ENCODE results near the gene KAT7.

The KAT7 gene

GRCh38 chr17:49836111-49837030 is 47.9 kb downstream of the KAT7 start:
- ATAC-seq (no peak), DNase-seq (ENCODE audit: low spot score in 2 of 2) (no peak)
- H3K9me3 Mint-ChIP-seq = no peaks in the 10 kb centered on the region
- peaks cover 6% of the 10 kb centered on the region for H3K4me1 Mint-ChIP-seq
- H3K36me3 Mint-ChIP-seq = peaks cover 45% of the 10 kb centered on the region
- no peak overlapping the region for H3K4me3 Mint-ChIP-seq
- H3K27ac Mint-ChIP-seq = peak overlapping the region; percentile 83

- Mint-ChIP-seq H3K4me1 (peaks cover 6% of the 10 kb centered on the region), H3K27ac (peak overlapping the region; percentile 29), H3K4me3 (no peak overlapping the region), H3K9me3 (no peaks in the 10 kb centered on the region), H3K36me3 (peaks cover 26% of the 10 kb centered on the region)
- DNase-seq (ENCODE audit: low spot score in 2 of 2) (no peak), ATAC-seq (no peak)
Measured at GRCh38 chr17:49839455-49839854, 51.0 kb downstream of the KAT7 start.

- ATAC-seq (no peak), DNase-seq (ENCODE audit: low spot score in 2 of 2) (no peak)
- Mint-ChIP-seq H3K27ac (no peak overlapping the region), H3K36me3 (peaks cover 15% of the 10 kb centered on the region), H3K9me3 (no peaks in the 10 kb centered on the region), H3K4me1 (peaks cover 6% of the 10 kb centered on the region), H3K4me3 (no peak overlapping the region)
Measured at GRCh38 chr17:49841548-49841947, 53.1 kb downstream of the KAT7 start.

GRCh38 chr17:49842371-49842770 is 53.9 kb downstream of the KAT7 start:
- H3K4me3 Mint-ChIP-seq = no peak overlapping the region

GRCh38 chr17:49842846-49843245 is 54.4 kb downstream of the KAT7 start:
- H3K4me3 Mint-ChIP-seq = no peak overlapping the region
- ATAC-seq (no peak), DNase-seq (ENCODE audit: low spot score in 2 of 2) (no peak)
- H3K9me3 Mint-ChIP-seq = no peaks in the 10 kb centered on the region
- no peak overlapping the region for H3K27ac Mint-ChIP-seq
- peaks cover 6% of the 10 kb centered on the region for H3K4me1 Mint-ChIP-seq
- H3K36me3 Mint-ChIP-seq = peaks cover 15% of the 10 kb centered on the region

More at GRCh38 chr17:49842371-49842770, 53.9 kb downstream of the KAT7 start:
- Mint-ChIP-seq H3K4me1 (peaks cover 6% of the 10 kb centered on the region), H3K36me3 (peaks cover 15% of the 10 kb centered on the region), H3K9me3 (no peaks in the 10 kb centered on the region), H3K27ac (no peak overlapping the region)
- ATAC-seq = no peak
- no peak for DNase-seq (ENCODE audit: low spot score in 2 of 2)

DNA sequence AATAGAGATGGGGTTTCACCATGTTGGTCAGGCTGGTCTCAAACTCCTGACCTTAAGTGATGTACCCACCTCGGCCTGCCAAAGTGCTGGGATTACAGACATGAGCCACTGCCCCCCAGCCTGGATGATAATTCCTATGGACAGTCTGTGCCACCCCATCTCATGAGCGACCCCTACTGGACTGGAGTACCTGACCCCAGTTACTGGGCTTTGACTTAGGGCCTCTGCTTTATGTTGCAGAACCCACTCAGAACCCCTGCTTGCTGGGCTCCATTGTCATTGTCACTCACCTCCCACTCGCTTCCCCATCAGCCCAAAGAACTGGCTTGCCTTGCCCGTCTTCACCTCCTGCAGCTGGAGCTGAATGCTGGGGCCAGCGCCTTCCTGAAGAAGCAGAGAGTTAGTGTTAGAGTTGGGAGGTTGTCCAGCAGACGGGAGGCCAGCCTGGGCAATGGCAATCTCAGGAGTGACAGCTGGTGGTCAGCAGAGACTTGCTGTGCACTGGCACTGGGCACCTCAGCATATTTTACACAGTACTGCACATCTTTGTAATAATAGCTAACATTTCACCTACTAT is 55.4 kb downstream of the KAT7 start:
- DNase-seq (ENCODE audit: low spot score in 2 of 2) (no peak), ATAC-seq (no peak)
- peaks cover 15% of the 10 kb centered on the region for H3K36me3 Mint-ChIP-seq
- H3K9me3 Mint-ChIP-seq = no peaks in the 10 kb centered on the region
- H3K4me3 Mint-ChIP-seq = no peak overlapping the region
- peak overlapping the region; percentile 8 for H3K27ac Mint-ChIP-seq
- H3K4me1 Mint-ChIP-seq = peaks cover 4% of the 10 kb centered on the region

DNA sequence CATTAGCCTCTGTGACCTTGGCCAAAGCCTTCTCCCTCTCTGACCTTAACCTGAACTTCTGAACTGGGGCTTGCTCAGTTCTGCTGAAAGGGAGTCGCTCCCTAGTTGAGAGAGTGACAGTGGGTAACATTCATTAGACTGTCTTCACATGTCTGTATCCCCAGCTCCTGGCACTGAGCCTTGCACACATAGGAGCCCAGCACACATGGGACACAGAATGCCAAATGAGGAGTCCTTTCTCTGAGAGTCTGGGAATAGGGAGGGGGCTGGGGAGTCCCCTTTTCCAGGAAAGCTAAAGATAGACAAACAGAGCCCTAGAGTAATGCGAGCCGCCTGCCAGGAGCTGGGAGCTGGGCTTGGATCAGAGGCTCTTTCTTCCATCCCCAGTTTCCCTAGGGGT is 56.8 kb downstream of the KAT7 start:
- H3K4me3 Mint-ChIP-seq = no peak overlapping the region
- H3K27ac Mint-ChIP-seq = peak overlapping the region; percentile 67
- no peak for DNase-seq (ENCODE audit: low spot score in 2 of 2)

GRCh38 chr17:49846938-49847712 is 58.6 kb downstream of the KAT7 start:
- ATAC-seq = no peak
- H3K27ac Mint-ChIP-seq = no peak overlapping the region
- H3K4me3 Mint-ChIP-seq = no peak overlapping the region
- DNase-seq (ENCODE audit: low spot score in 2 of 2) = no peak
- peaks cover 15% of the 10 kb centered on the region for H3K4me1 Mint-ChIP-seq
- H3K36me3 Mint-ChIP-seq = peaks cover 6% of the 10 kb centered on the region
- H3K9me3 Mint-ChIP-seq = no peaks in the 10 kb centered on the region

More for the DNA sequence above, 56.8 kb downstream of the KAT7 start:
- Mint-ChIP-seq H3K9me3 (no peaks in the 10 kb centered on the region), H3K36me3 (peaks cover 15% of the 10 kb centered on the region), H3K4me1 (peaks cover under 1% of the 10 kb centered on the region)
- no peak for ATAC-seq

DNA sequence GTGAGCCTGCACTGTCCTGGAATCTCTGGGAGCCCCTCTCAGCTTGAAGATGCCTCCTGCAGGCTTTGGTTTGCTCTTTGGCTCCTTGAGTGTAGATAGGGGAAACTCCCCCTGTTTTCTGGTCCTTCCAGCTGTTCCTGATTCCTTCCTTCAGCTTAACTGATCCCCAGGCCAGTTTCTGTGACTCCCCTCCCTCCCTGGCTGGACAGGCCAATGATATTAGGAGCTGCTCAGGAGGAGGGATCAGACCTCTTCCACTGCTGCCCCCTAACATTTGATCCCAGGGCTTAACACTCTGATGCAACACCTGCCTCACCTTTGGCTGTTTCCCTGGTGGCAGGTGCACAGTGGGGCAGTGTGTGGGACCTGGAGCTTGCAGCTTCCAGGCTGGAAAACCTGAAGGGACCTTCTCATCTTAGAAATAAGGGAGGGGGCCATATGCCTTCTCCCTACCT is 59.6 kb downstream of the KAT7 start, which contains the start of gene TAC4:
Gene TAC4 (minus strand): TSS at position 51 of the 455 bp plus-strand sequence. CDS start 52 bp downstream, outside the sequence.
- DNase-seq (ENCODE audit: low spot score in 2 of 2) (no peak), ATAC-seq (no peak)
- Mint-ChIP-seq H3K36me3 (peaks cover 5% of the 10 kb centered on the region), H3K4me3 (no peak within 1 kb of the TSS), H3K4me1 (peaks cover 18% of the 10 kb centered on the region), H3K9me3 (no peaks in the 10 kb centered on the region), H3K27ac (peak within 1 kb of the TSS; percentile 29)

DNA sequence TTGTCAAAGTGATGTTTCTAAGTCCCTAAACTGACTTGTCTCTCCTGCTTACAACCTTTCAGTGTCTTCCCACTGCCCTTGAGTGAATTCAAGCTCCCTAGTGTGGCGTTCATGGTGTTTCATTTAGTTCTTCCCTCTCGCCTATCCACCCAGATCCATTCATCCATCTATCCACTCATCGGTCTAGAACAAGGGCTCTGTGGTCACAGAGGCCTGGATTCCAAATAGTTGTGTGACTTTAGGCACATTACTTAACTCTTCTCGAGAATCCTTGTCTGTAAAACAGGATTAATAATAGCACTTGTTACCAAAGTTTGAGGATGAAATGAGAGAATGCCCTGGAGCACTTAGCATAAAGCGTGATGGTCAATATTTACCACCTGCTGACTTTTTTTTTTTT is 60.3 kb downstream of the KAT7 start:
- peaks cover 4% of the 10 kb centered on the region for H3K36me3 Mint-ChIP-seq
- H3K4me3 Mint-ChIP-seq = no peak overlapping the region
- H3K27ac Mint-ChIP-seq = no peak overlapping the region

DNA sequence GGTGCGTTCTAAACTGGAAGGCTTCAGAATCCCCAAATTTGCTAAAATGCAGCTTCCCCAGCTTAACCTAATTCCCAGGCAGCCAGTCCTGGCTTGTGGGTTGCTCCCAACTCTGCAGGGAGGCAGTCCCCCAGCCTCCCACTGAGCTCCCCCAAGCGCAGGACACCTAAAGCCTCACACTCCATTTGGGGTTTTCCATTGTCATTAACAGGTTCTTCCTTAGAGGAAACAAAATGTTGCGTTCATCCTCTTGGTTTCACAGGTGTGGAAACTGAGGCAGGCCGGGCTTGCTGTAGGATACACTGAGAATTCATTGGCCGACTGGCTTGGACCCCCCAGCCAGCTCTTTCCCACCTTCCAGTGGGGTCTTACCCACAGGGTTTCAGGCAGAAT is 61.7 kb downstream of the KAT7 start:
- peak overlapping the region; percentile 92 for H3K27ac Mint-ChIP-seq
- H3K4me3 Mint-ChIP-seq = peak overlapping the region; percentile 81
- peaks cover 18% of the 10 kb centered on the region for H3K4me1 Mint-ChIP-seq

More for the DNA sequence above, 60.3 kb downstream of the KAT7 start:
- Mint-ChIP-seq H3K9me3 (no peaks in the 10 kb centered on the region), H3K4me1 (peaks cover 18% of the 10 kb centered on the region)
- DNase-seq (ENCODE audit: low spot score in 2 of 2) (no peak), ATAC-seq (no peak)

DNA sequence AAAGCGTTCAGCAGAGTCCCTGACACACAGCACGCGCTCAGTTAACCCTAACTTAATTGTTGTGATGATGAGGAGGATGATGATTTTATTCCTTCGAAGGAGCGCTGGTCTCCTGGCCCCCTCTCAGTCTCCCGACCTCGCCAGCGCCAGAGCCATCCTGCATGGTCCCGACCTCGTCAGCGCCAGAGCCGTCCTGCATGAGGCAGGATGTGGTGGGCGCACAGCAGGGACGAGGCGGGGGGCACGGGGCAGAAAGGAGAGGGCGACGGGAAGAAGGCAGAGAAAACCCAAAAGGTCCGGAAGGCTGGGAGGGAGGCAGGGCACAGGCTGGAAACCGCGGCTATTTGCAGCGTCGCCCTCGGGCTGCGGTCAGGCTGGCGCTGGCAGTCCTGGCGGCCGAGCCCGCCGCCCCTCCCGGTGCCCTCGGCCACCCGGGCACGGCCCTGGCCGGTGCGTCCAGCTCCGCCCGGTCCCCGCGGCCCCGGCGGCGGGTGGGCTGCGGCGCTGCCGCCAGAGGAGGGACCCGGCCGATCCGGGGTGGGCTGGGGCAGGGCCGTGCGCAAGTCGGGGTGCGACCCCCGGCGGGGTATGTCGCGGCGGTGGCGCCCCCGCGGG is 62.4 kb downstream of the KAT7 start:
- ATAC-seq (peak; percentile 22), DNase-seq (ENCODE audit: low spot score in 2 of 2) (no peak)
- no peaks in the 10 kb centered on the region for H3K36me3 Mint-ChIP-seq
- H3K4me3 Mint-ChIP-seq = peak overlapping the region; percentile 81
- H3K4me1 Mint-ChIP-seq = peaks cover 18% of the 10 kb centered on the region
- H3K27ac Mint-ChIP-seq = peak overlapping the region; percentile 92
- no peaks in the 10 kb centered on the region for H3K9me3 Mint-ChIP-seq

More for the DNA sequence above, 61.7 kb downstream of the KAT7 start:
- H3K9me3 Mint-ChIP-seq = no peaks in the 10 kb centered on the region
- no peaks in the 10 kb centered on the region for H3K36me3 Mint-ChIP-seq
- no peak for DNase-seq (ENCODE audit: low spot score in 2 of 2)
- ATAC-seq = no peak

- H3K27ac Mint-ChIP-seq = peak overlapping the region; percentile 92
- H3K4me1 Mint-ChIP-seq = peaks cover 18% of the 10 kb centered on the region
- peak; percentile 69 for ATAC-seq
- no peaks in the 10 kb centered on the region for H3K36me3 Mint-ChIP-seq
- no peaks in the 10 kb centered on the region for H3K9me3 Mint-ChIP-seq
- DNase-seq (ENCODE audit: low spot score in 2 of 2) = peak; percentile 55 to 82
- peak overlapping the region; percentile 81 for H3K4me3 Mint-ChIP-seq
Measured at GRCh38 chr17:49851387-49852291, 63.2 kb downstream of the KAT7 start.

DNA sequence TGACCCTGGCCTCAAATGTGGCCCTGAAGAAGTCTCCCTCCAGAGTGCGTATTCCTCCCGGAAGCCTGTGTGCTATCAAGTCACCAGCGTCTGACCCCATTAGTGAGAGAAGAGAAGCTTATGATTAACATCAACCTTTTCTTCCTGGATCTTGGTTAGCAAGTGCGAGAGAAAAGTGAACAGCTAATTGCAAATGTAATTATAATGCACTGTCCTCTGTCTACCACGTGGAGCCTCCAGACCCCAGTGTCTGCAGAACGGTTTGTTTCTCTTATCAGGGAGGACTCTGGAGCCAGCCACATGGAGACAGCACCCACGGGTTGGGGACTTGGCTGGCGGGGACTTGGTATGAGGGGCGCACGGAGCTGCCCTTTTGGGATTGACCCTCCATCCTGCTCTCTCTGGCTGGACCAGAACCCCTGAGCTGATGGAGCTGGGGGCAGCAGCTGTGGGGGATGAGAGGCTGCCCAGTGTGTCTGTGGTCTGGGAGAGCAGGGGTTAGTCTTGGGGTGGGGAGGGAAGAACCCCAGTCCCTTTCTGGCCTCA is 65.1 kb downstream of the KAT7 start:
- H3K27ac Mint-ChIP-seq = no peak overlapping the region

More for the DNA sequence above, 65.1 kb downstream of the KAT7 start:
- ATAC-seq (no peak), DNase-seq (ENCODE audit: low spot score in 2 of 2) (no peak)
- Mint-ChIP-seq H3K36me3 (peaks cover 3% of the 10 kb centered on the region), H3K4me1 (peaks cover 22% of the 10 kb centered on the region), H3K4me3 (no peak overlapping the region), H3K9me3 (no peaks in the 10 kb centered on the region)

Measured in stimulated activated effector memory CD8-positive, alpha-beta T cell treated with anti-CD3 and anti-CD28 coated beads, Interleukin-12 subunit alpha, Interleukin-12 subunit beta, amount 100 ng/mL, for 72 hours (primary cell).